GM23248 (cell line): ENCODE measurements around the gene CYBC1.

Experiments
- EZH2 ChIP-seq: fragments of 200-600 bp; sonication (generic); IDR thresholded peaks from 2 replicates; pipeline ENCODE4 v1.6.1; 2018; ENCODE audit warnings: antibody characterized with exemption, mild to moderate bottlenecking; ENCODE audit not compliant: insufficient read depth, poor library complexity, severe bottlenecking
- EZH2phosphoT487 ChIP-seq: fragments of 200-600 bp; sonication (generic); IDR thresholded peaks from 2 replicates; pipeline ENCODE4 v1.6.1; 2018; ENCODE audit warnings: antibody characterized with exemption, moderate library complexity, mild to moderate bottlenecking, low read depth; ENCODE audit not compliant: insufficient read depth

DNA sequence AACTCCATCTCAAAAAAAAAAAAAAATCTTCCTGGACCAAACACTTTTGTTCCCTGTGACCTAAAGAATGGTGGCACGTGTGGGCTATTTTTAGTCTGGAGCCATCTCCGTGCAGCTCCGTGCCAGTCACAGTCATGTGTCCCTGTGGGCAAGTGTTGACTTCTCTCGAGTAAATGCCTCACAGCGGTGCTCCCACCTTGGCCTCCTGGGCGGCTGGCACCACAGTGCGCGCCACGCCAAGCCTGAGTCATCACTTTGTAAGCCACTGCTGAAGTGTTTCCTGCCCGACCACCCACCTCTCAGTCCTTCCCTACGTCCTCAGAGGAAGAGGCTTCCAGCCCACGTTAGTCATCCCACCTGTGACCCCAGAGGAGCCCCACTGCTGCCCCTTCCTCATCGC lies 43.3 kb downstream of the CYBC1 start:
- TF ChIP-seq EZH2, result no peak
- TF ChIP-seq EZH2phosphoT487, result no peak
